ENCODE measurements around the gene FRS2.

Gene FRS2

DNA sequence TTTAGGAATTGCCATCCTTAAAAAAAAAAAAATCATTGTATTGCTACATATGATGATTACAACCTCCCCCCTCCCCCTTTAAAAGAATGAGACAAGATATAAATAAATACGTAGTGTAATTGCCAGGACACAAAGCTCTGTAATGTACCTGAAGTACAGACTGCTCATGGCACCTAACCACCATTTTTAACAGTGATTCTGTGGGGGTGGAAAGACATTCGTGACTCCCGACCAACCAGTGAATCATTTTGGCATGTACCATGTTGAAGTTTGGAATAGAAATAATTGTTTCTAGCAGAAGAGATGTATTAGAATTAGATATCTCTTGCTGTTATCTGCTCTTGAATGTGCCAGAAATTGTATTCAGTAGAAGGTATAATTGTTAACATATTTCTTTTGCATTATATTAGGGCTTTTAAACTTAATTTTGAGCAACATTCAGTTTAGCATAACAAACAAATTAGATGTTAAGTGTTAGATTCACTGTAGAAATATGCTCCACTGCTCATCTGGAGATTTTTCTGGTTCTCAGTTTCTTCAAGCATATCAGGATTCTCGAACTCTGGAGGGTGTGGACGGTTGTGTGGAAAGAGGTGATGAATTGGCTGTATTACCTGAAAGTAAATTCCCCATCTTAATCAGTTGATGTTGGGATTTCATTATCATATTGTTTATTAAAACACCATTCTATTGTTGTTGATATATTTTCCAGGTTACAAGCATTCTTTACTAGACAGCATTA, 31.1 kb downstream of the FRS2 start:
- H3K27ac ChIP-seq (replicated peaks) = no peak overlapping the region
- H3K4me3 ChIP-seq (replicated peaks; ENCODE audit: insufficient read depth, low read length) = no peak overlapping the region
- DNase-seq (ENCODE audit: low read depth in 1 of 2, low spot score in 1 of 2) = no peak

GRCh38 chr12:69502345-69503081, 32.3 kb downstream of the FRS2 start:
- no peak for DNase-seq (ENCODE audit: low read depth in 1 of 2, low spot score in 1 of 2)
- no peak overlapping the region for H3K27ac ChIP-seq (replicated peaks)
- TF ChIP-seq REST (IDR thresholded peaks at IDR 0.05; ENCODE audit: insufficient replicate concordance, low read depth) = no peak
- TF ChIP-seq, protein P1, sequence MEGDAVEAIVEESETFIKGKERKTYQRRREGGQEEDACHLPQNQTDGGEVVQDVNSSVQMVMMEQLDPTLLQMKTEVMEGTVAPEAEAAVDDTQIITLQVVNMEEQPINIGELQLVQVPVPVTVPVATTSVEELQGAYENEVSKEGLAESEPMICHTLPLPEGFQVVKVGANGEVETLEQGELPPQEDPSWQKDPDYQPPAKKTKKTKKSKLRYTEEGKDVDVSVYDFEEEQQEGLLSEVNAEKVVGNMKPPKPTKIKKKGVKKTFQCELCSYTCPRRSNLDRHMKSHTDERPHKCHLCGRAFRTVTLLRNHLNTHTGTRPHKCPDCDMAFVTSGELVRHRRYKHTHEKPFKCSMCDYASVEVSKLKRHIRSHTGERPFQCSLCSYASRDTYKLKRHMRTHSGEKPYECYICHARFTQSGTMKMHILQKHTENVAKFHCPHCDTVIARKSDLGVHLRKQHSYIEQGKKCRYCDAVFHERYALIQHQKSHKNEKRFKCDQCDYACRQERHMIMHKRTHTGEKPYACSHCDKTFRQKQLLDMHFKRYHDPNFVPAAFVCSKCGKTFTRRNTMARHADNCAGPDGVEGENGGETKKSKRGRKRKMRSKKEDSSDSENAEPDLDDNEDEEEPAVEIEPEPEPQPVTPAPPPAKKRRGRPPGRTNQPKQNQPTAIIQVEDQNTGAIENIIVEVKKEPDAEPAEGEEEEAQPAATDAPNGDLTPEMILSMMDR (IDR thresholded peaks at IDR 0.05; ENCODE audit: insufficient read depth, low read length) = no peak
- TF ChIP-seq SPI1 (IDR thresholded peaks at IDR 0.05; ENCODE audit: borderline replicate concordance, low read depth) = no peak
- no peak for TF ChIP-seq POLR2AphosphoS5 (IDR thresholded peaks at IDR 0.05; ENCODE audit: low read depth)
- no peak for TF ChIP-seq GABPA (IDR thresholded peaks at IDR 0.05; ENCODE audit: low read depth)
- no peaks in the 10 kb centered on the region for H3K27me3 ChIP-seq (ENCODE audit: insufficient read depth, poor library complexity, severe bottlenecking)
- H3K4me3 ChIP-seq (replicated peaks; ENCODE audit: insufficient read depth, low read length) = no peak overlapping the region

More for the DNA sequence above, 31.1 kb downstream of the FRS2 start:
- H3K27me3 ChIP-seq (ENCODE audit: insufficient read depth, poor library complexity, severe bottlenecking) = no peaks in the 10 kb centered on the region
- TF ChIP-seq GABPA (IDR thresholded peaks at IDR 0.05; ENCODE audit: low read depth) (no peak), REST (IDR thresholded peaks at IDR 0.05; ENCODE audit: insufficient replicate concordance, low read depth) (no peak), POLR2AphosphoS5 (IDR thresholded peaks at IDR 0.05; ENCODE audit: low read depth) (no peak), SPI1 (IDR thresholded peaks at IDR 0.05; ENCODE audit: borderline replicate concordance, low read depth) (no peak)
- TF ChIP-seq, protein P1 (IDR thresholded peaks at IDR 0.05; ENCODE audit: insufficient read depth, low read length) = no peak

GRCh38 chr12:69508091-69508490, 37.9 kb downstream of the FRS2 start:
- no peak overlapping the region for H3K27ac ChIP-seq (replicated peaks)
- no peak overlapping the region for H3K4me3 ChIP-seq (replicated peaks; ENCODE audit: insufficient read depth, low read length)
- TF ChIP-seq GABPA (IDR thresholded peaks at IDR 0.05; ENCODE audit: low read depth) (no peak), REST (IDR thresholded peaks at IDR 0.05; ENCODE audit: insufficient replicate concordance, low read depth) (no peak), POLR2AphosphoS5 (IDR thresholded peaks at IDR 0.05; ENCODE audit: low read depth) (no peak), SPI1 (IDR thresholded peaks at IDR 0.05; ENCODE audit: borderline replicate concordance, low read depth) (no peak)
- TF ChIP-seq, protein P1 (IDR thresholded peaks at IDR 0.05; ENCODE audit: insufficient read depth, low read length) = no peak
- no peaks in the 10 kb centered on the region for H3K27me3 ChIP-seq (ENCODE audit: insufficient read depth, poor library complexity, severe bottlenecking)
- DNase-seq (ENCODE audit: low read depth in 1 of 2, low spot score in 1 of 2) = no peak
